Ovary (tissue), 9 donors: ENCODE measurements around the gene SLC22A23. TPM values are rescaled to one million over a fixed set of nuclear protein-coding genes. Genes with fewer than 3 reads are reported as not detected.

Experiments used
- DNase-seq, 5 donors: peaks; one replicate each; pipeline ENCODE4 v3.0.0-alpha.2; 2019 to 2020
- H3K27ac ChIP-seq, 2 donors: fragments of 200-600 bp; one replicate each; pipeline versions ENCODE4 v1.5.1 to v1.8.0; 2019 to 2022
- H3K27me3 ChIP-seq: fragments of 200-600 bp; one replicate; pipeline ENCODE4 v1.8.0; 2022
- H3K36me3 ChIP-seq: fragments of 200-600 bp; sonication (generic); one replicate; pipeline ENCODE4 v1.5.1; 2019
- H3K4me1 ChIP-seq: one replicate; pipeline ENCODE4 v1.8.1; 2013; ENCODE audit warnings: mild to moderate bottlenecking, moderate library complexity; ENCODE audit not compliant: insufficient read depth
- H3K4me3 ChIP-seq: fragments of 200-600 bp; sonication (generic); one replicate; pipeline ENCODE4 v1.5.1; 2017
- H3K9me3 ChIP-seq, 2 donors: fragments of 200-600 bp in 1 of 2; sonication (generic) in 1 of 2; one replicate each; pipeline versions ENCODE4 v1.5.1 to v1.8.1; 2013 to 2019; ENCODE audit warnings: mild to moderate bottlenecking in 1 of 2, moderate library complexity in 1 of 2
- EP300 ChIP-seq: sonication (generic); formaldehyde crosslinking; IDR thresholded peaks from one replicate; pipeline ENCODE4 v1.6.1; 2017; ENCODE audit warnings: antibody characterized with exemption
- POLR2A ChIP-seq: fragments of 450-650 bp; IDR thresholded peaks from one replicate; pipeline ENCODE4 v1.6.1; 2017; ENCODE audit warnings: antibody characterized with exemption, mild to moderate bottlenecking, moderate library complexity
- WGBS, 3 donors: extraction: QIAGEN DNeasy Blood & Tissue Kit in 1 of 3; methylation state at CpG; one replicate each; pipeline versions ENCODE4 v1.1.5 to v1.1.7; 2013 to 2017; 5-methylcytosine and 5-hydroxymethylcytosine counted together
- intact Hi-C, 4 donors: fragments of 100-400 bp; cut with DNase I; formaldehyde crosslinking; loops; one replicate each; pipeline versions ENCODE4 v1.11.0 to v1.15.1; 2022 to 2023
- polyA plus RNA-seq, 2 donors: library from polyadenylated mRNA; stranded (reverse); fragments of 200-250 nt in 1 of 2; fragments of 350-450 nt in 1 of 2; fragmentation: Illumina TruSeq in 1 of 2; extraction: RNeasy Lipid Tissue Mini Kit (QIAGEN cat#74804) in 1 of 2; gene quantifications; one replicate each; pipeline ENCODE4 v1.2.3, GENCODE V29; 2013 to 2014
- total RNA-seq, 7 donors: library from RNA; depleted of rRNA in 2 of 7; stranded (reverse); fragments of >200 nt in 2 of 7; fragmentation: NEBNext Ultra II Directional in 3 of 7; extraction: Animal tissue kit (Norgen Biotek cat#: 25700) in 3 of 7; gene quantifications; one replicate each; pipeline versions ENCODE4 v1.1.0 to v1.2.4, GENCODE V29; 2016 to 2023
- TF ChIP-seq, protein P1 (sequence below), 3 donors: fragments of 450-650 bp in 2 of 3; fragments of 200-600 bp in 1 of 3; IDR thresholded peaks; one replicate each; pipeline versions ENCODE4 v1.5.1 to v1.8.0; 2016 to 2022; ENCODE audit warnings: antibody characterized with exemption in 3 of 3, mild to moderate bottlenecking in 1 of 3
- donor health status: DM: no; HTN: no; CAD: no; lungs with moderate emphysema.
- donor health status: DM: no; HTN: no; CAD: no.
- donor health status: Bipolar disorder and iron deficiency.
- donor health status: DM: yes; HTN: yes; CAD: no.
- donor health status: DM: no; HTN: no; CAD: no.
- donor health status: DM: yes; HTN: yes; CAD: no.

The SLC22A23 gene
- total and polyA plus RNA-seq, 9 donors, result 2.3 to 31.0 (median 5.2) TPM

DNA sequence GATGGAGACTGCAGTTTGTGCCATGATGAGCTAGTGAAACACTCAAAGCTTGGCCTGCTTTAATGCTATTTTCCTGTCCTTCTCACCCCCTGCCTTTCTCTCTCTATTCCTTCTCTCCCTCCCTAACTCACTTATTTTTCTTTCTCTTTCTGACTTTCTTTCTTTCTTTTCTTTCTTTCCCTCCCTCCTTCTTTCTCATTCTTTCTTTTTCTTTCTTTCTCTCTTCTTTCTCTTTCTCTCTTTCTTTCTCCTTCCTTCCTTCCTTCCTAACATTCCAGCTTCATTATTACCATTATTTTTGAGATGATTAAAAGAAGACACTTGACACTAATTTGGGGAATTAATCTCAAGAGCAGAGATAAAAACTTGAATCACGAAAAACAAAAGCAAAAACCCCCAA, 39.5 kb upstream of the SLC22A23 start:
- no peak for DNase-seq
- TF ChIP-seq POLR2A (no peak), EP300 (no peak)
- TF ChIP-seq, protein P1, sequence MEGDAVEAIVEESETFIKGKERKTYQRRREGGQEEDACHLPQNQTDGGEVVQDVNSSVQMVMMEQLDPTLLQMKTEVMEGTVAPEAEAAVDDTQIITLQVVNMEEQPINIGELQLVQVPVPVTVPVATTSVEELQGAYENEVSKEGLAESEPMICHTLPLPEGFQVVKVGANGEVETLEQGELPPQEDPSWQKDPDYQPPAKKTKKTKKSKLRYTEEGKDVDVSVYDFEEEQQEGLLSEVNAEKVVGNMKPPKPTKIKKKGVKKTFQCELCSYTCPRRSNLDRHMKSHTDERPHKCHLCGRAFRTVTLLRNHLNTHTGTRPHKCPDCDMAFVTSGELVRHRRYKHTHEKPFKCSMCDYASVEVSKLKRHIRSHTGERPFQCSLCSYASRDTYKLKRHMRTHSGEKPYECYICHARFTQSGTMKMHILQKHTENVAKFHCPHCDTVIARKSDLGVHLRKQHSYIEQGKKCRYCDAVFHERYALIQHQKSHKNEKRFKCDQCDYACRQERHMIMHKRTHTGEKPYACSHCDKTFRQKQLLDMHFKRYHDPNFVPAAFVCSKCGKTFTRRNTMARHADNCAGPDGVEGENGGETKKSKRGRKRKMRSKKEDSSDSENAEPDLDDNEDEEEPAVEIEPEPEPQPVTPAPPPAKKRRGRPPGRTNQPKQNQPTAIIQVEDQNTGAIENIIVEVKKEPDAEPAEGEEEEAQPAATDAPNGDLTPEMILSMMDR (IDR thresholded peaks at IDR 0.05), result no peak
- H3K36me3 ChIP-seq, result no peaks in the 10 kb centered on the region
- 60 to 78% (median 75%) methylated on average over 1 of the region's 1 CpG for WGBS, 3 donors
- intact Hi-C loops, result no loop called here
- H3K4me3 ChIP-seq, result no peak overlapping the region
- H3K27ac ChIP-seq, result no peak overlapping the region
- no peaks in the 10 kb centered on the region for H3K4me1 ChIP-seq
- H3K27me3 ChIP-seq, result no peaks in the 10 kb centered on the region
- no peaks in the 10 kb centered on the region for H3K9me3 ChIP-seq

DNA sequence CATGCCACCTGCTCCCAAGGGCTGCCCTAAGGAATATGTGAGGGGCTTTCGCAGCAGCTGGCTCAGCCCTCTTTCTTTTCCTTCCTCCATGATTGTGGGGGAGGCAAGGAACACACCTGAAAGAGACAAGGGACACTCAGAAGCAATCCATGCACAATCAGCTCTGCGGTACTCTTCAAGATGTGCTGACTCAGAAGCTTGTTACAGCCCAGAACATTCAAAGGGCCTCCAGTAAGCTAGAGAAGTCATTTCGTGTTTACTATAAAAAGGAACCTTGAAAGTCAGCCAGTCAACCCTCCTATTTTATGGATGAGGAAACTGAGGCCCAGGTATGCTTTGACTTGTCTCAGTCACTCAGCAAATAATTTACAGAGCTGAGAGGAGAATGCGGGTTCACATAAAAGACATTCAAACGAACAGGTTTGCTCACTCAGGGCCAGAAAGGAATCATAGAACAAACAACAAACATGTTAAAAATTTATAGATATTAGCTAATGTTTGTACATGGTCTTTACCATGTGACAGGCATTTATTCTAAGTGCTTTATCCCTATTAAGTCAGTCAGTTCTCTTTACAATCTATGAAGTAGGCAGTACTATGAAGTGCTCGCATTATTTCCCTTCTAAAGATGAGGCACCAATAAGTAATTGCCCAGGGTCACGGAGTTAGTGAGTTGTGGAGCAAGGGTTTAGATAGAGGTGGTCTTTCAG, 37.7 kb upstream of the SLC22A23 start:
- no peak for DNase-seq
- no peak overlapping the region for H3K27ac ChIP-seq
- WGBS, 3 donors, result 80 to 87% (median 85%) methylated on average over 7 of the region's 7 CpGs
- no peaks in the 10 kb centered on the region for H3K36me3 ChIP-seq
- H3K9me3 ChIP-seq, result no peaks in the 10 kb centered on the region
- TF ChIP-seq, protein P1 (IDR thresholded peaks at IDR 0.05), result no peak
- TF ChIP-seq POLR2A (no peak), EP300 (no peak)
- H3K4me3 ChIP-seq, result no peak overlapping the region
- no peaks in the 10 kb centered on the region for H3K27me3 ChIP-seq
- no peaks in the 10 kb centered on the region for H3K4me1 ChIP-seq
- intact Hi-C loops, result no loop called here

DNA sequence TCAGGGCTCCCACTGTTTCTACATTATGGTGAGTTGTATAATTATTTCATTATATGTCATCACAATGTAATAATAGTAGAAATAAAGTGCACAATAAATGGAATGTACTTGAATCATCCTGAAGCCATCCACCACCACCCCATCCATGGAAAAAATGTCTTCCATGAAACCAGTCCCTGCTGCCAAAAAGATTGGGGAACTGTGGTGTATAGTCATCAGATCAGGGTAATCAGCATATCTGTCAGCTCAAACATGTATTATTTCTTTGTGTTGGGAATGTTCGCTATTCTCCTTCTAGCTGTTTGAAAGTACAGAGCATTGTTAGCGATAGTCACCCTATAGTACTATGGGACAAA, 33.8 kb upstream of the SLC22A23 start:
- no peak overlapping the region for H3K4me3 ChIP-seq
- DNase-seq, result no peak
- no peaks in the 10 kb centered on the region for H3K4me1 ChIP-seq
- intact Hi-C loops, result no loop called here
- H3K9me3 ChIP-seq, result no peaks in the 10 kb centered on the region
- H3K27me3 ChIP-seq, result no peaks in the 10 kb centered on the region
- 96 to 100% (median 99%) methylated on average over 2 of the region's 2 CpGs for WGBS, 3 donors
- TF ChIP-seq POLR2A (no peak), EP300 (no peak)
- TF ChIP-seq, protein P1 (IDR thresholded peaks at IDR 0.05), result no peak
- H3K27ac ChIP-seq, result no peak overlapping the region
- no peaks in the 10 kb centered on the region for H3K36me3 ChIP-seq

DNA sequence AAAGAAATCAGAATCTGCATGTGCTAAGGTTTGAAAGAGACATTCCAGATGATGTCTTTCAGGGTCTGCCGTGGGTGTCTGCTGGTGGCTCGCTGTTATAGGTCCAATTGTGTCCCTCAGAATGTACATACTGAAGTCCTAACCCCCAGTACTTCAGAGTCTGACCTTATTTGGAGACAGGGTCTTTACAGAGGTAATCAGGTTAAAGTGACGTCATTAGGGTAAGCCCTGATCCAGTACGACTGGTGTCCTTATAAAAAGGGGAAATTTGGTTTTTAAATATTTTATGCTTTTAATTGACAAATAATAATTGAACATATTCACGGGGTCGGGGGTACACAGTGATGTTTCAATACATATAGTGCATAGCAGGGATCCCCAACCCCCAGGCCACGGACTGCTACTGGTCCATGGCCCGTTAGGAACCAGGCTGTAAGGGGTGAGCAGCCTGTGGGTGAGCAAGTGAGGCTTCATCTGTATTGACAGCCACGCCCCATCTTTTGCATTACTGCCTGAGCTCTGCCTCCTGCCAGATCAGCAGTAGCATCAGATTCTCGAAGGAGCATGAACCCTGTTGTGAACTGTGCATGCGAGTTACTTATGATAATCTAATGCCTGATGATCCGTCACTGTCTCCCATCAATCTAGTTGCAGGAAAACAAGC, 33.2 kb upstream of the SLC22A23 start:
- 82 to 85% (median 83%) methylated on average over 12 of the region's 12 CpGs for WGBS, 3 donors
- Histone ChIP-seq H3K27me3 (no peaks in the 10 kb centered on the region), H3K4me3 (no peak overlapping the region), H3K27ac (no peak overlapping the region), H3K36me3 (no peaks in the 10 kb centered on the region), H3K9me3 (no peaks in the 10 kb centered on the region), H3K4me1 (no peaks in the 10 kb centered on the region)
- intact Hi-C loops, result no loop called here
- DNase-seq, result no peak
- TF ChIP-seq POLR2A (no peak), EP300 (no peak)
